ENCODE data around the gene GALP. TPM values are rescaled to one million over a fixed set of nuclear protein-coding genes. Genes with fewer than 3 reads are reported as not detected.

Gene GALP
- total RNA-seq, 1 experiment from 2014 or later, result not detected

- POLR2A ChIA-PET (ENCODE audit: unreplicated experiment), result no interaction called here
- Histone ChIP-seq H4K20me1 (ENCODE audit: low read length) (no peaks in the 10 kb centered on the region), H3K79me2 (ENCODE audit: low read length) (peaks cover 48% of the 10 kb centered on the region), H3K27ac (ENCODE audit: low read length) (no peak overlapping the region), H3K27me3 (ENCODE audit: low read length) (no peaks in the 10 kb centered on the region), H3K9me2 (replicated peaks; ENCODE audit: low read length) (no peaks in the 10 kb centered on the region), H3K36me3 (ENCODE audit: low read depth, low read length) (peaks cover 4% of the 10 kb centered on the region; the same call in 1 of the 2 replicates), H3K9ac (ENCODE audit: low read length) (no peak overlapping the region), H3F3A (ENCODE audit: low read length, unreplicated experiment) (no peaks in the 10 kb centered on the region), H3K9me3 (ENCODE audit: low read length) (no peaks in the 10 kb centered on the region), H2AFZ (ENCODE audit: low read length) (no peak overlapping the region), H3K4me2 (ENCODE audit: low read length) (no peak overlapping the region), H3K4me1 (ENCODE audit: insufficient read depth, low read length) (peaks cover 19% of the 10 kb centered on the region), H3K4me3 (ENCODE audit: low read length) (no peak overlapping the region)
- ATAC-seq (no peak), DNase-seq (no peak)
- TF ChIP-seq EZH2 (IDR thresholded peaks at IDR 0.05; ENCODE audit: low read length, unreplicated experiment), result no peak
- no peak for TF ChIP-seq EZH2phosphoT487 (IDR thresholded peaks at IDR 0.05; ENCODE audit: borderline replicate concordance, low read length)
- TF ChIP-seq CTCF (conservative IDR thresholded peaks at IDR 0.05; ENCODE audit: low read depth, low read length), result no peak
- BruUV-seq (replicated peaks), result no TSS peak
- intact Hi-C loops (cut with micrococcal nuclease), result loop anchor here (5.0 kb wide), 1 partner anchor 332 kb away; the partner anchor contains the start of gene ZNF667
- CTCF ChIA-PET, result no interaction called here
Observed at GRCh38 chr19:56144831-56145230, 31.0 kb upstream of the GALP start.

GRCh38 chr19:56145698-56146097 lies 30.1 kb upstream of the GALP start:
- Histone ChIP-seq H3K9me3 (ENCODE audit: low read length) (no peaks in the 10 kb centered on the region), H3K79me2 (ENCODE audit: low read length) (peaks cover 55% of the 10 kb centered on the region), H3K27me3 (ENCODE audit: low read length) (no peaks in the 10 kb centered on the region), H3K4me2 (ENCODE audit: low read length) (no peak overlapping the region), H3K27ac (ENCODE audit: low read length) (no peak overlapping the region), H3K4me1 (ENCODE audit: insufficient read depth, low read length) (peaks cover 13% of the 10 kb centered on the region), H3K36me3 (ENCODE audit: low read depth, low read length) (peaks cover 4% of the 10 kb centered on the region; the same call in 1 of the 2 replicates), H3K9ac (ENCODE audit: low read length) (no peak overlapping the region), H3K4me3 (ENCODE audit: low read length) (no peak overlapping the region), H3K9me2 (replicated peaks; ENCODE audit: low read length) (no peaks in the 10 kb centered on the region), H3F3A (ENCODE audit: low read length, unreplicated experiment) (no peaks in the 10 kb centered on the region), H4K20me1 (ENCODE audit: low read length) (no peaks in the 10 kb centered on the region), H2AFZ (ENCODE audit: low read length) (no peak overlapping the region)
- intact Hi-C loops (cut with micrococcal nuclease), result no loop called here
- CTCF ChIA-PET, result no interaction called here
- BruUV-seq (replicated peaks), result no TSS peak
- ATAC-seq, result no peak
- no peak for TF ChIP-seq EZH2phosphoT487 (IDR thresholded peaks at IDR 0.05; ENCODE audit: borderline replicate concordance, low read length)
- TF ChIP-seq EZH2 (IDR thresholded peaks at IDR 0.05; ENCODE audit: low read length, unreplicated experiment), result no peak
- TF ChIP-seq CTCF (conservative IDR thresholded peaks at IDR 0.05; ENCODE audit: low read depth, low read length), result no peak
- POLR2A ChIA-PET (ENCODE audit: unreplicated experiment), result no interaction called here
- no peak for DNase-seq

- no peak for ATAC-seq
- POLR2A ChIA-PET (ENCODE audit: unreplicated experiment), result no interaction called here
- BruUV-seq (replicated peaks), result no TSS peak
Observed at GRCh38 chr19:56146904-56147303, 28.9 kb upstream of the GALP start.

More at GRCh38 chr19:56146904-56147303, 28.9 kb upstream of the GALP start:
- Histone ChIP-seq H3K4me1 (ENCODE audit: insufficient read depth, low read length) (peaks cover 11% of the 10 kb centered on the region), H3K27ac (ENCODE audit: low read length) (no peak overlapping the region), H4K20me1 (ENCODE audit: low read length) (no peaks in the 10 kb centered on the region), H3F3A (ENCODE audit: low read length, unreplicated experiment) (no peaks in the 10 kb centered on the region), H3K36me3 (ENCODE audit: low read depth, low read length) (peaks cover 4% of the 10 kb centered on the region; the same call in 1 of the 2 replicates), H3K9me3 (ENCODE audit: low read length) (no peaks in the 10 kb centered on the region), H3K79me2 (ENCODE audit: low read length) (peaks cover 54% of the 10 kb centered on the region), H3K27me3 (ENCODE audit: low read length) (no peaks in the 10 kb centered on the region), H2AFZ (ENCODE audit: low read length) (no peak overlapping the region), H3K9me2 (replicated peaks; ENCODE audit: low read length) (no peaks in the 10 kb centered on the region), H3K4me2 (ENCODE audit: low read length) (no peak overlapping the region), H3K9ac (ENCODE audit: low read length) (no peak overlapping the region), H3K4me3 (ENCODE audit: low read length) (no peak overlapping the region)
- CTCF ChIA-PET, result no interaction called here
- DNase-seq, result no peak
- TF ChIP-seq EZH2 (IDR thresholded peaks at IDR 0.05; ENCODE audit: low read length, unreplicated experiment) (no peak), EZH2phosphoT487 (IDR thresholded peaks at IDR 0.05; ENCODE audit: borderline replicate concordance, low read length) (no peak), CTCF (conservative IDR thresholded peaks at IDR 0.05; ENCODE audit: low read depth, low read length) (no peak)
- intact Hi-C loops (cut with micrococcal nuclease), result no loop called here
